ENCODE measurements around the gene DDX25. TPM values are rescaled to one million over a fixed set of nuclear protein-coding genes. Genes with fewer than 3 reads are reported as not detected.
A peak's percentile ranks its signal among the peaks of the same experiment; 100 is the strongest.

Gene DDX25
- total and polyA plus RNA-seq, 2 of the 8 experiments (the other 6 are each of a cell fraction or from before 2014, with no cell fraction given), result 17.6 to 17.9 TPM

- Histone ChIP-seq H4K8ac (ENCODE audit: extremely low read depth, insufficient read depth, low read length) (no peak overlapping the region), H2BK20ac (ENCODE audit: low read length) (no peak overlapping the region), H4K20me1 (replicated peaks in 1 of 2; ENCODE audit: control insufficient read depth in 1 of 2, insufficient read depth in 2 of 2, low read length in 2 of 2) (no peaks in the 10 kb centered on the region), H3K56ac (replicated peaks; ENCODE audit: insufficient read length, low read depth, low read length) (no peak overlapping the region), H3K4ac (replicated peaks; ENCODE audit: insufficient read length, low read depth, low read length) (no peak overlapping the region), H2BK5ac (ENCODE audit: low read depth, low read length) (no peak overlapping the region), H3K36me3 (ENCODE audit: control insufficient read depth in 2 of 4, insufficient read depth in 4 of 4, low read length in 3 of 4) (no peaks in the 10 kb centered on the region), H3K79me1 (ENCODE audit: low read depth, low read length) (no peaks in the 10 kb centered on the region), H3K23ac (ENCODE audit: insufficient read length) (no peak overlapping the region), H3K79me2 (ENCODE audit: control insufficient read depth in 1 of 2, insufficient read depth in 2 of 2, low read length in 2 of 2) (no peaks in the 10 kb centered on the region), H2BK12ac (ENCODE audit: low read depth, low read length) (no peak overlapping the region), H4K5ac (ENCODE audit: insufficient read length, low read depth, low read length) (no peak overlapping the region), H3K27me3 (replicated peaks in 1 of 4; ENCODE audit: control insufficient read depth in 3 of 4, extremely low read depth in 1 of 4, insufficient read depth in 3 of 4, low read length in 3 of 4) (no peaks in the 10 kb centered on the region), H3K9me3 (ENCODE audit: insufficient read depth in 2 of 2, low read depth in 1 of 2, low read length in 1 of 2) (no peaks in the 10 kb centered on the region; a peak in 1 of 4 replicates), H3K14ac (ENCODE audit: insufficient read length) (no peak overlapping the region), H4K91ac (replicated peaks; ENCODE audit: insufficient read length, low read length) (no peak overlapping the region), H3K4me2 (ENCODE audit: insufficient read depth in 1 of 2, low read depth in 2 of 2, low read length in 2 of 2) (peak overlapping the region in 1 of 2 experiments; percentile 6; a peak in 1 of 4 replicates), H3K23me2 (ENCODE audit: low read depth, low read length) (0 out of 2 replicates have a peak, but pooled peaks cover 2% of the 10 kb centered on the region), H3K4me3 (ENCODE audit: extremely low read depth in 1 of 4, insufficient read depth in 2 of 4, low read depth in 3 of 4, low read length in 4 of 4) (no peak overlapping the region), H3K27ac (ENCODE audit: low read depth, low read length) (no peak overlapping the region), H2BK15ac (ENCODE audit: low read length) (no peak overlapping the region), H2AK5ac (ENCODE audit: low read depth, low read length) (no peak overlapping the region), H2AFZ (ENCODE audit: low read length) (peak overlapping the region; percentile 6; the same call in 1 of the 2 replicates), H3K9ac (replicated peaks in 1 of 4; ENCODE audit: extremely low read depth in 1 of 4, low read depth in 3 of 4, low read length in 3 of 4) (no peak overlapping the region), H2BK120ac (replicated peaks; ENCODE audit: low read depth, low read length) (no peak overlapping the region), H3K18ac (ENCODE audit: extremely low read depth, low read length) (no peak overlapping the region), H3K4me1 (replicated peaks in 1 of 4; ENCODE audit: control insufficient read depth in 3 of 4, insufficient read depth in 4 of 4, low read length in 3 of 4) (no peaks in the 10 kb centered on the region; a peak in 1 of 7 replicates)
- WGBS, 2 experiments (ENCODE audit: extremely low coverage in 1 of 2, insufficient coverage in 1 of 2, insufficient read length in 1 of 2, insufficient replicate concordance in 2 of 2, low coverage in 1 of 2, low lambda C conversion rate in 2 of 2, missing lambda C conversion rate in 1 of 2), result 14% methylated on average over 8 of the region's 8 CpGs; no CpG with 5 or more reads in 1 of the 2 experiments
- FAIRE-seq, result peak; percentile 99
- DNase-seq (ENCODE audit: low read depth in 1 of 2, low spot score in 2 of 2), result peak in 1 of 2 experiments; percentile 76
- TF ChIP-seq, protein P1, sequence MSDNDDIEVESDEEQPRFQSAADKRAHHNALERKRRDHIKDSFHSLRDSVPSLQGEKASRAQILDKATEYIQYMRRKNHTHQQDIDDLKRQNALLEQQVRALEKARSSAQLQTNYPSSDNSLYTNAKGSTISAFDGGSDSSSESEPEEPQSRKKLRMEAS (IDR thresholded peaks at IDR 0.05), result peak; percentile 52; the same call in 1 of the 2 replicates
- TF ChIP-seq TAF1 (IDR thresholded peaks at IDR 0.05; ENCODE audit: low read depth, low read length) (no peak), RAD21 (IDR thresholded peaks at IDR 0.05 in 1 of 2, conservative IDR thresholded peaks at IDR 0.05 in 1 of 2; ENCODE audit: low read depth in 2 of 2, low read length in 2 of 2) (peak; percentile 95), TEAD4 (IDR thresholded peaks at IDR 0.05; ENCODE audit: low read depth, low read length) (0 out of 2 replicates have a peak, but pooled peaks have one; percentile 43), CTCF (IDR thresholded peaks at IDR 0.05; ENCODE audit: control extremely low read depth in 1 of 3, insufficient read depth in 1 of 3, low read depth in 1 of 3, low read length in 3 of 3) (peak; percentile 73 to 93 (median 85))
- CTCF ChIA-PET (ENCODE audit: partially characterized antibody), result interaction anchor here (0.6 to 1.3 kb wide), 8 partner anchors 13 to 529 kb away, joined by 3 to 5 read pairs (median 3); partner anchors contain the start of gene HYLS1
- POLR2A ChIA-PET (ENCODE audit: partially characterized antibody), result interaction anchor here (0.6 kb wide), 1 partner anchor 9 kb away, joined by 3 read pairs; no protein-coding TSS in a partner anchor
These were observed 29.7 kb upstream of the DDX25 start for GRCh38 chr11:125874556-125875124.
